Thymus (tissue), 11 donors: ENCODE results near the gene ARMC3. TPM values are rescaled to one million over a fixed set of nuclear protein-coding genes. Genes with fewer than 3 reads are reported as not detected.
"Not testable (repeated sequence)": the region's sequence is repeated elsewhere in the genome, so short reads cannot be mapped to it uniquely, and the experiment has no call there.

ENCODE experiments used
- DNase-seq, 9 donors: peaks; one replicate each; pipeline ENCODE4 v3.0.0-alpha.2; 2013; ENCODE audit warnings: low spot score in 9 of 9, low read depth in 6 of 9, missing footprints in 1 of 9
- H3K27ac ChIP-seq, 2 donors: one replicate each; pipeline ENCODE4 v1.5.1; 2013; ENCODE audit warnings: control low read depth in 1 of 2, low read depth in 1 of 2, low read length in 1 of 2, mild to moderate bottlenecking in 1 of 2, moderate library complexity in 1 of 2
- H3K27me3 ChIP-seq, 2 donors: one replicate each; pipeline ENCODE4 v1.5.1; 2013; ENCODE audit warnings: low read length in 1 of 2; ENCODE audit not compliant: control insufficient read depth in 2 of 2, insufficient read depth in 1 of 2
- H3K36me3 ChIP-seq, 2 donors: one replicate each; pipeline ENCODE4 v1.5.1; 2013; ENCODE audit warnings: low read length in 1 of 2, mild to moderate bottlenecking in 1 of 2, moderate library complexity in 1 of 2; ENCODE audit not compliant: control insufficient read depth in 2 of 2, insufficient read depth in 2 of 2
- H3K4me1 ChIP-seq, 2 donors: one replicate each; pipeline ENCODE4 v1.5.1; 2013; ENCODE audit warnings: low read length in 2 of 2; ENCODE audit not compliant: control insufficient read depth in 2 of 2, insufficient read depth in 2 of 2
- H3K4me3 ChIP-seq, 2 donors: one replicate each; pipeline ENCODE4 v1.5.1; 2013; ENCODE audit warnings: low read length in 2 of 2, control low read depth in 1 of 2, mild to moderate bottlenecking in 1 of 2
- H3K9me3 ChIP-seq, 2 donors: one replicate each; pipeline ENCODE4 v1.5.1; 2013; ENCODE audit warnings: low read length in 1 of 2, mild to moderate bottlenecking in 1 of 2; ENCODE audit not compliant: control insufficient read depth in 2 of 2, insufficient read depth in 1 of 2
- WGBS: extraction: QIAGEN DNeasy Blood & Tissue Kit; methylation state at CpG from one replicate; pipeline ENCODE4 v1.1.7; 2013; 5-methylcytosine and 5-hydroxymethylcytosine counted together
- polyA plus RNA-seq: library from polyadenylated mRNA; stranded (reverse); fragments of 200-250 nt; gene quantifications from one replicate; pipeline ENCODE4 v1.2.3, GENCODE V29; 2013
- total RNA-seq: library from RNA; stranded (reverse); fragments of 120-200 nt; gene quantifications from one replicate; pipeline ENCODE4 v1.2.4, GENCODE V29; 2013
- donor health status: healthy.

Gene ARMC3
- total and polyA plus RNA-seq, 2 donors, result 0.09 to 0.11 TPM

- 95% methylated on average over 4 of the region's 4 CpGs for WGBS
- no peak for DNase-seq
Observed at GRCh38 chr10:22900841-22901601, 26.8 kb upstream of the ARMC3 start.

GRCh38 chr10:22902147-22902546 is 25.7 kb upstream of the ARMC3 start:
- DNase-seq, H3K36me3 ChIP-seq, H3K9me3 ChIP-seq, H3K4me3 ChIP-seq, H3K4me1 ChIP-seq, H3K27me3 ChIP-seq, H3K27ac ChIP-seq: not testable (repeated sequence)
- WGBS, result 93% methylated on average over 3 of the region's 3 CpGs

More at GRCh38 chr10:22900841-22901601, 26.8 kb upstream of the ARMC3 start:
- Histone ChIP-seq H3K27me3 (no peaks in the 10 kb centered on the region), H3K27ac (no peak overlapping the region), H3K4me3 (no peak overlapping the region), H3K4me1 (no peaks in the 10 kb centered on the region), H3K36me3 (no peaks in the 10 kb centered on the region), H3K9me3 (no peaks in the 10 kb centered on the region)

- H3K27ac ChIP-seq, result no peak overlapping the region
- WGBS, result 98% methylated on average over 1 of the region's 1 CpG
- H3K27me3 ChIP-seq, result no peaks in the 10 kb centered on the region
- H3K36me3 ChIP-seq, result no peaks in the 10 kb centered on the region
- no peaks in the 10 kb centered on the region for H3K4me1 ChIP-seq
- H3K4me3 ChIP-seq, result no peak overlapping the region
- no peak for DNase-seq
- peaks cover 0 to 5% of the 10 kb centered on the region in 2 donors for H3K9me3 ChIP-seq
Observed at GRCh38 chr10:22903694-22904093, 24.2 kb upstream of the ARMC3 start.

GRCh38 chr10:22906767-22907166 is 21.1 kb upstream of the ARMC3 start:
- Histone ChIP-seq H3K36me3 (no peaks in the 10 kb centered on the region), H3K27ac (no peak overlapping the region), H3K4me3 (no peak overlapping the region), H3K9me3 (peaks cover 1 to 8% of the 10 kb centered on the region in 2 donors), H3K4me1 (no peaks in the 10 kb centered on the region), H3K27me3 (no peaks in the 10 kb centered on the region)
- no peak for DNase-seq
- WGBS, result 98% methylated on average over 2 of the region's 2 CpGs

GRCh38 chr10:22908837-22909236 is 19.0 kb upstream of the ARMC3 start:
- Histone ChIP-seq H3K4me1 (no peaks in the 10 kb centered on the region), H3K27me3 (no peaks in the 10 kb centered on the region), H3K4me3 (no peak overlapping the region), H3K36me3 (no peaks in the 10 kb centered on the region), H3K27ac (no peak overlapping the region), H3K9me3 (peaks cover 1 to 8% of the 10 kb centered on the region in 2 donors)
- 98% methylated on average over 1 of the region's 1 CpG for WGBS
- no peak for DNase-seq

DNA sequence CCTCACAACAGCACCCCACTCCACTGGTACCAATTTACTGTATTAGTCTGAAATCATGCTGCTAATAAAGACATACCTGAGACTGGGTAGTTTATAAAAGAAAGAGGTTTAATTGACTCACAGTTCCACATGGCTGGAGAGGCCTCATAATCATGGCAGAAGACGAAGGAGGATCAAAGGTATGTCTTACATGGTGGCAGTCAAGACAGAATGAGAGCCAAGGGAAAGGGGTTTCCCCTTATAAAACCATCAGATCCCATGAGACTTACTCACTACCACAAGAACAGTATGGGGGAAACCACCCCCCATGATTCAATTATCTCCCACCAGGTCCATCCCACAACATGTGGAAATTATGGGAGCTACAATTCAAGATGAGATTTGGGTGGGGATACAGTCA is 18.2 kb upstream of the ARMC3 start:
- WGBS, result 98% methylated on average over 1 of the region's 1 CpG
- DNase-seq, H3K9me3 ChIP-seq, H3K4me1 ChIP-seq, H3K27me3 ChIP-seq, H3K4me3 ChIP-seq, H3K36me3 ChIP-seq, H3K27ac ChIP-seq: not testable (repeated sequence)

DNA sequence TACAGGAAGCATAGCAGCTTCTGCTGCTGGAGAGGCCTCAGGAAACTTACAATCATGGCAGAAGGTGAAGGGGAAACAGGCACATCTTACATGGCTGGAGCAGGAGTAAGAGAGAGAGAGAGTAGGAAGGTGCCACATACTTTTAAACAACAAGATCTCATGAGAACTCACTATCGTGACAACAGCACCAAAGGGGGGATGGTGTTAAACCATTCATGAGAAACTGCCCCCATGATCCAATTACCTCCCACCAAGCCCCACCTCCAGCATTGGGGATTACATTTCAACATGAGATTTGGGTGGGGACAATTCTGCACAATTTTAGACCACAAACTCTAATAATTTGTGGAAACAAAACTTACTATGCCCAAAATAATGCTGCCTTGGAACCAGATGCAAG is 16.8 kb upstream of the ARMC3 start:
- Histone ChIP-seq H3K4me3 (no peak overlapping the region), H3K36me3 (no peaks in the 10 kb centered on the region), H3K27ac (no peak overlapping the region), H3K9me3 (peaks cover 1 to 8% of the 10 kb centered on the region in 2 donors), H3K4me1 (no peaks in the 10 kb centered on the region), H3K27me3 (no peaks in the 10 kb centered on the region)
- no peak for DNase-seq
- 62% methylated on average over 1 of the region's 1 CpG for WGBS

DNA sequence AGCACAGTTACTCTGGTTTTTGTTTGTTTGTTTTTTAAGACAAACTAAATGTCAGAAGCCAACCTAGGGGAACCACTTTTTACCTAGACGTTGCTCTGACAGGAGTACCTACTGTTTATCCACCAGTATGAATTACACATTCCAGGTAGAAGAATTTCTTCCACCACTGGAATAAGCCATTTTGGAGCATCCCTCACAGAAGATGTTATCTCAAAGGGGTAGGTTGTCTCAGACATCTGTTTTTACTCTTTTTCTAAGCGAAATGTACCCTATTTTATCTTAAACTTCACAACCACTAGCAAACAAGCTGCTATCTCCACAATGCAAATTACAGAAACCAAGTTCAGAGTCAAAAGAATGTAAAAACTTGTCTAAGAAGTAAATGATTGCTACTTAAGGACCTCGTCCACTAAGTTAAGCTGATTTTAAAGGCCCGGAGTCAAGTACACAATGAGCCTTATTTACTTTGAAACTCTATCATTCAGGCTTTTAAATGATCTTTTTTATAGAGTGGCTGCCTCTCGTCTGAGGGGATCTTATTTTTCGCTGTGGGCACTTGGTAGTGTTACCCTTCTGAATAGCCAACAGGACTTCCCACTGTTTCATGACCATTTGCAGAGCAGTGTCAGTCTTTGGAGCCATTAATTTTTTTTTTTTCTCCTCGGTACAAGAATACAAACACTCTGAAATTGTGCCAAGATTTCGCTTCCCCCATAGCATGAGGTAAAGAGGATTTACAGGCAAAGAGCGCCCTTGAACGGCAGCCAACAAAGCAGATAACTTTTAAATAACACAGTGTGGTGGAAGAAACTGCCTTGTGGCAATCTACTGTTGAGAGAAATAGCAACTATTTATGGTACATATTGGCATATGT is 15.7 kb upstream of the ARMC3 start:
- Histone ChIP-seq H3K4me1 (no peaks in the 10 kb centered on the region), H3K9me3 (peaks cover 1 to 8% of the 10 kb centered on the region in 2 donors), H3K27me3 (no peaks in the 10 kb centered on the region), H3K27ac (no peak overlapping the region), H3K4me3 (no peak overlapping the region), H3K36me3 (no peaks in the 10 kb centered on the region)
- DNase-seq, result no peak
- WGBS, result 87% methylated on average over 10 of the region's 10 CpGs

- H3K4me1 ChIP-seq, result no peaks in the 10 kb centered on the region
- H3K36me3 ChIP-seq, result no peaks in the 10 kb centered on the region
- H3K4me3 ChIP-seq, result no peak overlapping the region
- H3K9me3 ChIP-seq, result peaks cover 1 to 8% of the 10 kb centered on the region in 2 donors
- no peak overlapping the region for H3K27ac ChIP-seq
- 89% methylated on average over 5 of the region's 5 CpGs for WGBS
- no peak for DNase-seq
- H3K27me3 ChIP-seq, result no peaks in the 10 kb centered on the region
Observed at GRCh38 chr10:22912763-22913384, 15.0 kb upstream of the ARMC3 start.
